ENCODE results near the gene FASTKD1.
"Not testable (repeated sequence)": the region's sequence is repeated elsewhere in the genome, so short reads cannot be mapped to it uniquely, and the experiment has no call there.

FASTKD1 gene

DNA sequence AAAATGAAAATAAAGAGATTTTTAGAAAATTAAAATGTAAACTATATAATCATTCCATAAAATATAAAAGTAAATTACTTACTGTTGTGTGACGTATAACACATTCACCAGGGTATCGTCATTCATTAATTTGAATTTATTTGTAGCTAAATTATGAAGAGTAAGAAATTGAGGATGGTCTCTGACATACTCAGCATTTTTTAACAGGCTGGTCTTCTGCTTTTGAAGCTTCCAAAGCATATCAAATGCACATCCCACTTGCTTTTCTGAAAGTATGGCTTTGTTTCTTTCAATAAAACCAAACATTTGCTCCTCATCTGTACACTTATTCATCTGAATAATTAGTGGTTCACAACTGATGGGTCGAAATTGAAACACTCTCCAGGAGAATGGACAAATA, 2.1 kb downstream of the FASTKD1 start:
- no peak for TF ChIP-seq CTCF (IDR thresholded peaks at IDR 0.05; ENCODE audit: control insufficient read depth, insufficient read depth, low read depth, low read length, missing control alignments)
- H3K4me3 ChIP-seq (ENCODE audit: control insufficient read depth, low read depth, low read length) = no peak overlapping the region
- DNase-seq (ENCODE audit: low read depth) = no peak

GRCh38 chr2:169570752-169571151, 2.9 kb downstream of the FASTKD1 start:
- not testable (repeated sequence) for DNase-seq (ENCODE audit: low read depth); H3K4me3 ChIP-seq (ENCODE audit: control insufficient read depth, low read depth, low read length)

GRCh38 chr2:169569948-169570347, 3.7 kb downstream of the FASTKD1 start:
- DNase-seq (ENCODE audit: low read depth) = no peak
- H3K4me3 ChIP-seq (ENCODE audit: control insufficient read depth, low read depth, low read length) = no peak overlapping the region
- no peak for TF ChIP-seq CTCF (IDR thresholded peaks at IDR 0.05; ENCODE audit: control insufficient read depth, insufficient read depth, low read depth, low read length, missing control alignments)

DNA sequence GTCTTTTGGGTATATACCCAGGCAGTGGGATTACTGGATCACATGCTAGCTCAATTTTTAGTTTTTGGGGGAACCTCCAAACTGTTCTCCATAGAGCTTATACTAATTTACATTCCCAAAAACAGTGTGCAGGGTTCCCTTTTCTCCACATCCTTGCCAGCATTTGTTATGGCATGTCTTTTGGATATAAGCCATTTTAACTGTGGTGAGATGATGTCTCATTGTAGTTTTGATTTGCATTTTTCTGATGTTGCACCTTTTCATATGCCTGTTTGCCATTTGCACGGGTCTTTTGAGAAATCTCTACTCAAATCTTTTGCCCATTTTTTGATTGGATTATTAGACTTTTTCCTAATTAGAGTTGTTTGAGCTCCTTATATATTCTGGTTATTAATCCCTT, 8.0 kb downstream of the FASTKD1 start:
- no peak overlapping the region for H3K4me3 ChIP-seq (ENCODE audit: control insufficient read depth, low read depth, low read length)
- DNase-seq (ENCODE audit: low read depth) = no peak
- TF ChIP-seq CTCF (IDR thresholded peaks at IDR 0.05; ENCODE audit: control insufficient read depth, insufficient read depth, low read depth, low read length, missing control alignments) = no peak

- no peak for DNase-seq (ENCODE audit: low read depth)
- no peak for TF ChIP-seq CTCF (IDR thresholded peaks at IDR 0.05; ENCODE audit: control insufficient read depth, insufficient read depth, low read depth, low read length, missing control alignments)
- no peak overlapping the region for H3K4me3 ChIP-seq (ENCODE audit: control insufficient read depth, low read depth, low read length)
These were observed 11.1 kb downstream of the FASTKD1 start for GRCh38 chr2:169562519-169562918.

DNA sequence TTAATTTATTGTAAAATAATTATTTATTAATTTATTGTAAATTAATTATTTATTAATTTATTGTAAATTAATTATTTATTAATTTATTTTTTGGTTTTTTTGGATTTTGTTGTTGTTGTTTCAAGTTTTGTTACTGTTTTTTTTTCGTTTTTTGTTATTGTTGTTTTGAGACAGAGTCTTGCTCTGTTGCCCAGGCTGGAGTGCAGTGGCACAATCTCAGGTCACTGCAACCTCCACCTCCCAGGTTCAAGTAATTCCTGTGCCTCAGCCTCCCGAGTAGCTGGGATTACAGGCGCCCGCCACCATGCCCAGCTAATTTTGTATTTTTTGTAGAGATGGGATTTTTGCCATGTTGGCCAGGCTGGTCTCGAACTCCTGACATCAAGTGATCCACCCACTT, 11.6 kb downstream of the FASTKD1 start:
- DNase-seq (ENCODE audit: low read depth); H3K4me3 ChIP-seq (ENCODE audit: control insufficient read depth, low read depth, low read length): not testable (repeated sequence)

DNA sequence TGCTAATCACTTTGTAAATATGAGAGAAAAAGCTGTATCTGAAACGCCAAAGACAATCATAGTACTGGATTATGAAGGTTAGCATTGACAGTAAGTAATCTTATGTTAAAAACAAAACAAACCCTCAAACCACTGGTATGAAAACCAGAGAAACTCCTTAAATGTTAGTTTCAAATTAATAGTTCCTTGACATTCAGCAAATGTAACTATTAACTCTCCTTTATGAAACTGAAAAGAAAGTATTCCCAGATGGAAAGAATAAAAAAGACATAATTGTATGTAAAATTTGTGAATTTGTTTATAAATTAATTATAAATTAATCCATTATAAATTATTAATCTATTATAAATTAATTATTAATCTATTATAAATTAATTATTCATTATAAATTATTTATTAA, 12.3 kb downstream of the FASTKD1 start:
- no peak overlapping the region for H3K4me3 ChIP-seq (ENCODE audit: control insufficient read depth, low read depth, low read length)
- TF ChIP-seq CTCF (IDR thresholded peaks at IDR 0.05; ENCODE audit: control insufficient read depth, insufficient read depth, low read depth, low read length, missing control alignments) = no peak
- DNase-seq (ENCODE audit: low read depth) = no peak

- H3K4me3 ChIP-seq (ENCODE audit: control insufficient read depth, low read depth, low read length) = no peak overlapping the region
- no peak for DNase-seq (ENCODE audit: low read depth)
- TF ChIP-seq CTCF (IDR thresholded peaks at IDR 0.05; ENCODE audit: control insufficient read depth, insufficient read depth, low read depth, low read length, missing control alignments) = no peak
These were observed 26.9 kb downstream of the FASTKD1 start for GRCh38 chr2:169546756-169547155.
